H1 (cell line): ENCODE data around the gene NCKAP1. TPM values are rescaled to one million over a fixed set of nuclear protein-coding genes. Genes with fewer than 3 reads are reported as not detected.

Experiments
- CTCF ChIA-PET: fragments of 300-600 bp; sonication (Branson Sonifier 250); formaldehyde crosslinking; loops from one replicate; lab custom pipeline; 2021; ENCODE audit not compliant: partially characterized antibody; lab: Charles Lee
- POLR2A ChIA-PET: fragments of 300-600 bp; sonication (Branson Sonifier 250); formaldehyde crosslinking; loops from one replicate; lab custom pipeline; 2021; ENCODE audit warnings: inconsistent platforms; ENCODE audit not compliant: partially characterized antibody; lab: Charles Lee
- DNase-seq, 2 experiments: peaks; one replicate each; pipeline versions ENCODE4 v3.0.0 to v3.0.0-alpha.2; 2010 to 2022; ENCODE audit warnings: low spot score in 2 of 2, low read depth in 1 of 2, mixed read lengths in 1 of 2
- FAIRE-seq: peaks from 2 replicates; lab custom pipeline; 2011; peaks lifted over from hg19 to GRCh38; lab: Jason Lieb, UNC
- H2AFZ ChIP-seq: 2 replicates; pipeline ENCODE4 v1.8.1; 2012; ENCODE audit warnings: low read length, inconsistent platforms
- H2AK5ac ChIP-seq: 2 replicates; pipeline ENCODE4 v1.6.1; 2013; ENCODE audit warnings: low read depth, low read length
- H2BK120ac ChIP-seq: replicated peaks from 2 replicates; pipeline ENCODE3; 2013; ENCODE audit warnings: low read depth, low read length, inconsistent platforms
- H2BK12ac ChIP-seq: 2 replicates; pipeline ENCODE4 v1.6.1; 2013; ENCODE audit warnings: low read depth, low read length
- H2BK15ac ChIP-seq: 2 replicates; pipeline ENCODE4 v1.6.1; 2013; ENCODE audit warnings: low read length
- H2BK20ac ChIP-seq: 2 replicates; pipeline ENCODE4 v1.6.1; 2013; ENCODE audit warnings: low read length
- H2BK5ac ChIP-seq: 2 replicates; pipeline ENCODE4 v1.6.1; 2013; ENCODE audit warnings: low read depth, low read length
- H3K14ac ChIP-seq: 2 replicates; pipeline ENCODE4 v1.6.1; 2013; ENCODE audit warnings: inconsistent platforms; ENCODE audit not compliant: insufficient read length
- H3K18ac ChIP-seq: 2 replicates; pipeline ENCODE4 v1.6.1; 2013; ENCODE audit warnings: low read length; ENCODE audit errors: extremely low read depth
- H3K23ac ChIP-seq: 2 replicates; pipeline ENCODE4 v1.6.1; 2013; ENCODE audit warnings: inconsistent platforms; ENCODE audit not compliant: insufficient read length
- H3K23me2 ChIP-seq: 2 replicates; pipeline ENCODE4 v1.6.1; 2013; ENCODE audit warnings: low read depth, low read length
- H3K27ac ChIP-seq: 2 replicates; pipeline ENCODE4 v1.6.1; 2011; ENCODE audit warnings: low read depth, low read length, inconsistent platforms
- H3K27me3 ChIP-seq, 4 experiments: replicated peaks in 1 of 4; 1 replicate in 1 of 4; 2 replicates in 3 of 4; pipeline versions ENCODE4 v1.6.1 to v1.8.1; 2011 to 2013; ENCODE audit warnings: low read length in 3 of 4, mild to moderate bottlenecking in 3 of 4, inconsistent platforms in 2 of 4, mixed read lengths in 2 of 4, moderate library complexity in 1 of 4; ENCODE audit not compliant: control insufficient read depth in 3 of 4, insufficient read depth in 3 of 4; ENCODE audit errors: extremely low read depth in 1 of 4
- H3K36me3 ChIP-seq, 4 experiments: 2 replicates each; pipeline versions ENCODE4 v1.6.1 to v1.8.1; 2011 to 2013; ENCODE audit warnings: mild to moderate bottlenecking in 4 of 4, low read length in 3 of 4, moderate library complexity in 2 of 4, control low read depth in 1 of 4, inconsistent platforms in 1 of 4; ENCODE audit not compliant: insufficient read depth in 4 of 4, control insufficient read depth in 2 of 4
- H3K4ac ChIP-seq: replicated peaks from 2 replicates; pipeline ENCODE3; 2013; ENCODE audit warnings: low read length, low read depth, mixed read lengths, inconsistent platforms; ENCODE audit not compliant: insufficient read length
- H3K4me1 ChIP-seq, 4 experiments: replicated peaks in 1 of 4; 1 replicate in 1 of 4; 2 replicates in 3 of 4; pipeline versions ENCODE4 v1.6.1 to v1.8.1; 2011 to 2013; ENCODE audit warnings: low read length in 3 of 4, inconsistent platforms in 2 of 4, mixed read lengths in 1 of 4; ENCODE audit not compliant: insufficient read depth in 4 of 4, control insufficient read depth in 3 of 4
- H3K4me2 ChIP-seq, 2 experiments: 2 replicates each; pipeline versions ENCODE4 v1.6.1 to v1.8.1; 2011 to 2013; ENCODE audit warnings: low read depth in 2 of 2, low read length in 2 of 2, control low read depth in 1 of 2, inconsistent platforms in 1 of 2, mild to moderate bottlenecking in 1 of 2; ENCODE audit not compliant: insufficient read depth in 1 of 2
- H3K4me3 ChIP-seq, 4 experiments: fragments of 200-600, 300-600 bp in 1 of 4; sonication (generic), shearing (Covaris generic), sonication (Bioruptor Twin) in 1 of 4; 2 replicates each; pipeline versions ENCODE4 v1.5.1 to v1.8.1; 2011 to 2016; ENCODE audit warnings: low read length in 4 of 4, low read depth in 3 of 4, control low read depth in 2 of 4, inconsistent platforms in 2 of 4, mild to moderate bottlenecking in 2 of 4, mixed read lengths in 1 of 4, moderate library complexity in 1 of 4; ENCODE audit not compliant: insufficient read depth in 2 of 4; ENCODE audit errors: extremely low read depth in 1 of 4
- H3K56ac ChIP-seq: replicated peaks from 2 replicates; pipeline ENCODE3; 2013; ENCODE audit warnings: low read depth, mild to moderate bottlenecking, mixed read lengths, low read length, inconsistent platforms; ENCODE audit not compliant: insufficient read length
- H3K79me1 ChIP-seq: 2 replicates; pipeline ENCODE4 v1.6.1; 2013; ENCODE audit warnings: low read depth, low read length, control low read depth
- H3K79me2 ChIP-seq, 2 experiments: 2 replicates each; pipeline versions ENCODE4 v1.6.1 to v1.8.1; 2012 to 2013; ENCODE audit warnings: low read length in 2 of 2, mild to moderate bottlenecking in 2 of 2, inconsistent platforms in 1 of 2; ENCODE audit not compliant: insufficient read depth in 2 of 2, control insufficient read depth in 1 of 2
- H3K9ac ChIP-seq, 4 experiments: replicated peaks in 1 of 4; 1 replicate in 1 of 4; 2 replicates in 3 of 4; pipeline versions ENCODE4 v1.6.1 to v1.8.1; 2011 to 2013; ENCODE audit warnings: low read depth in 3 of 4, low read length in 3 of 4, control low read depth in 2 of 4, mild to moderate bottlenecking in 2 of 4, moderate library complexity in 2 of 4, inconsistent platforms in 1 of 4; ENCODE audit errors: extremely low read depth in 1 of 4
- H3K9me3 ChIP-seq, 2 experiments: 2 replicates each; pipeline versions ENCODE4 v1.6.1 to v1.8.1; 2012 to 2013; ENCODE audit warnings: mild to moderate bottlenecking in 2 of 2, moderate library complexity in 2 of 2, control low read depth in 1 of 2, inconsistent platforms in 1 of 2, low read depth in 1 of 2, low read length in 1 of 2, mixed read lengths in 1 of 2; ENCODE audit not compliant: insufficient read depth in 2 of 2
- H4K20me1 ChIP-seq, 2 experiments: replicated peaks in 1 of 2; 2 replicates each; pipeline versions ENCODE3 to v1.8.1; 2011 to 2013; ENCODE audit warnings: inconsistent platforms in 2 of 2, low read length in 2 of 2, mild to moderate bottlenecking in 1 of 2; ENCODE audit not compliant: insufficient read depth in 2 of 2, control insufficient read depth in 1 of 2
- H4K5ac ChIP-seq: 2 replicates; pipeline ENCODE4 v1.6.1; 2013; ENCODE audit warnings: low read length, low read depth, mixed read lengths, inconsistent platforms; ENCODE audit not compliant: insufficient read length
- H4K8ac ChIP-seq: 2 replicates; pipeline ENCODE4 v1.8.0; 2013; ENCODE audit warnings: mild to moderate bottlenecking, moderate library complexity, low read length, inconsistent platforms; ENCODE audit not compliant: insufficient read depth; ENCODE audit errors: extremely low read depth
- H4K91ac ChIP-seq: replicated peaks from 2 replicates; pipeline ENCODE3; 2013; ENCODE audit warnings: low read length, mixed read lengths, inconsistent platforms; ENCODE audit not compliant: insufficient read length
- BRCA1 ChIP-seq: IDR thresholded peaks from 2 replicates; pipeline ENCODE4 v1.6.1; 2012; ENCODE audit warnings: low read depth, low read length, improper control_type of control experiment
- EGR1 ChIP-seq: IDR thresholded peaks from 2 replicates; pipeline ENCODE4 v1.6.1; 2011; ENCODE audit warnings: low read depth, low read length, borderline replicate concordance
- EZH2 ChIP-seq: fragments of 200-600 bp; sonication (generic); IDR thresholded peaks from 2 replicates; pipeline ENCODE4 v1.7.1; 2012; ENCODE audit warnings: low read depth, mild to moderate bottlenecking, moderate library complexity, low read length, inconsistent platforms; ENCODE audit not compliant: severe bottlenecking
- GTF2F1 ChIP-seq: IDR thresholded peaks from 2 replicates; pipeline ENCODE4 v1.6.1; 2012; ENCODE audit warnings: low read depth, low read length, improper control_type of control experiment, borderline replicate concordance
- JUN ChIP-seq: IDR thresholded peaks from 2 replicates; pipeline ENCODE4 v1.6.1; 2011; ENCODE audit warnings: low read depth, mild to moderate bottlenecking, improper control_type of control experiment, low read length
- JUND ChIP-seq: IDR thresholded peaks from 2 replicates; pipeline ENCODE4 v1.6.1; 2011; ENCODE audit warnings: mild to moderate bottlenecking, improper control_type of control experiment, low read length
- POU5F1 ChIP-seq: IDR thresholded peaks from 2 replicates; pipeline ENCODE4 v1.6.1; 2011; ENCODE audit warnings: low read depth, mild to moderate bottlenecking, low read length, moderate library complexity
- SP1 ChIP-seq: IDR thresholded peaks from 2 replicates; pipeline ENCODE4 v1.6.1; 2011; ENCODE audit warnings: low read depth, low read length
- SP2 ChIP-seq: IDR thresholded peaks from 2 replicates; pipeline ENCODE4 v1.6.1; 2012; ENCODE audit warnings: mild to moderate bottlenecking, low read length, inconsistent platforms
- TAF1 ChIP-seq: IDR thresholded peaks from 2 replicates; pipeline ENCODE4 v1.6.1; 2011; ENCODE audit warnings: mild to moderate bottlenecking, low read depth, low read length
- WGBS, 2 experiments: shearing (Covaris generic) in 1 of 2; methylation state at CpG; one replicate each; pipeline versions ENCODE4 v1.1.6 to v1.1.7; 2013 to 2015; ENCODE audit warnings: low lambda C conversion rate in 2 of 2, mixed read lengths in 2 of 2, inconsistent platforms in 1 of 2, low coverage in 1 of 2, missing lambda C conversion rate in 1 of 2; ENCODE audit not compliant: insufficient replicate concordance in 2 of 2, insufficient coverage in 1 of 2, insufficient read length in 1 of 2; ENCODE audit errors: extremely low coverage in 1 of 2, missing lambda C conversion rate in 1 of 2; 5-methylcytosine and 5-hydroxymethylcytosine counted together
- polyA plus RNA-seq, 7 experiments: library from polyadenylated mRNA; depleted of rRNA in 3 of 7; stranded (reverse) in 5 of 7; unstranded in 2 of 7; fragments of >200 nt in 5 of 7; fragments of 200-250 nt in 2 of 7; gene quantifications; 1 replicate in 5 of 7; 2 replicates in 1 of 7; 4 replicates in 1 of 7; pipeline versions ENCODE4 v1.2.1 to v1.2.3, GENCODE V29; 2011 to 2013; ENCODE audit warnings: missing spikeins in 2 of 7, mixed read lengths in 2 of 7
- total RNA-seq: library from RNA; stranded (reverse); fragmentation: NEBNext Ultra II Directional; extraction: Animal tissue kit (Norgen Biotek cat#: 25700); gene quantifications from 2 replicates; pipeline ENCODE4 v1.2.1, GENCODE V29; 2021
- TF ChIP-seq, protein P1 (sequence below): IDR thresholded peaks from 2 replicates; pipeline ENCODE4 v1.6.1; 2012; ENCODE audit warnings: inconsistent platforms

The NCKAP1 gene
- total and polyA plus RNA-seq, 2 of the 8 experiments (the other 6 are each of a cell fraction or from before 2014, with no cell fraction given): 90.8 to 173 TPM

DNA sequence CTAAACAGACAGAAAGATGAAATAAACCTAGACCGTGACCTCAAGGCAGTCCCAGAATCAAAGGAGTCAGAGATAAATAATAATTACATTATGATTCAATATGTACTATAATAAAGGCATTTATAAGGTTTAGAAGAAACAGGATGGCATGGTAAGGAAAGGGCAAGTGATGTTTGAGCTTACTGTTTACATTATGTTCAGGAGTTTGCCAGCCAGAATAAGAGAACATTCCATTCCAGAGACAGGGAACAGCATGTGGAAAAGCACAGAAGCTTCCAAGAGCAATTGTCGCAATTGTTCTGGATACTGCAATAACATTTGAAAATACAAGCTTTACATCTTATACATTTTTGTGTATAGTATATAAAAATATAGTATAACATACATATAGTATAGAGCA, 121.8 kb downstream of the NCKAP1 start:
- DNase-seq (no peak), FAIRE-seq (no peak)
- no peaks in the 10 kb centered on the region for H3K79me2 ChIP-seq
- no peak overlapping the region for H3K4me2 ChIP-seq
- H2BK5ac ChIP-seq: no peak overlapping the region
- peaks cover 0 to 3% (median 0%) of the 10 kb centered on the region in 4 experiments; a peak in 1 of 7 replicates for H3K4me1 ChIP-seq
- no peak overlapping the region for H2AK5ac ChIP-seq
- H3K56ac ChIP-seq: no peak overlapping the region
- TF ChIP-seq POU5F1 (no peak), SP1 (no peak), EGR1 (no peak), TAF1 (no peak), GTF2F1 (no peak), JUND (no peak), SP2 (no peak), BRCA1 (no peak), EZH2 (no peak), JUN (no peak)
- TF ChIP-seq, protein P1, sequence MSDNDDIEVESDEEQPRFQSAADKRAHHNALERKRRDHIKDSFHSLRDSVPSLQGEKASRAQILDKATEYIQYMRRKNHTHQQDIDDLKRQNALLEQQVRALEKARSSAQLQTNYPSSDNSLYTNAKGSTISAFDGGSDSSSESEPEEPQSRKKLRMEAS: no peak
- no peak overlapping the region for H3K27ac ChIP-seq
- H2AFZ ChIP-seq: no peak overlapping the region
- no peak overlapping the region for H2BK20ac ChIP-seq
- no peak overlapping the region for H3K4ac ChIP-seq
- no peak overlapping the region for H3K9ac ChIP-seq
- ChIA-PET POLR2A (interaction anchor here (0.7 kb wide), 1 partner anchor 10 kb away, joined by 3 read pairs; no protein-coding TSS in a partner anchor), CTCF (interaction anchor here (0.6 to 1.8 kb wide), 8 partner anchors 11 to 153 kb away, joined by 3 to 5 read pairs (median 3); no protein-coding TSS in a partner anchor)
- no peaks in the 10 kb centered on the region for H3K23me2 ChIP-seq
- no peak overlapping the region for H3K4me3 ChIP-seq
- peaks cover 0 to 31% (median 7%) of the 10 kb centered on the region in 4 experiments; a peak in 5 of 8 replicates for H3K36me3 ChIP-seq
- H3K23ac ChIP-seq: no peak overlapping the region
- H3K79me1 ChIP-seq: no peaks in the 10 kb centered on the region
- no peak overlapping the region for H2BK15ac ChIP-seq
- no peak overlapping the region for H2BK120ac ChIP-seq
- no peak overlapping the region for H3K18ac ChIP-seq
- H3K27me3 ChIP-seq: no peaks in the 10 kb centered on the region
- no peak overlapping the region for H4K8ac ChIP-seq
- H3K14ac ChIP-seq: no peak overlapping the region
- H4K20me1 ChIP-seq: no peaks in the 10 kb centered on the region
- no peak overlapping the region for H2BK12ac ChIP-seq
- H4K5ac ChIP-seq: no peak overlapping the region
- no peak overlapping the region for H4K91ac ChIP-seq
- WGBS, 2 experiments: 93% methylated on average over 2 of the region's 2 CpGs; no CpG with 5 or more reads in 1 of the 2 experiments
- H3K9me3 ChIP-seq: no peaks in the 10 kb centered on the region
